Liver (tissue), 3 donors: Measurements from ENCODE around the gene PACSIN2.

Source experiments
- FOXA2 ChIP-seq: IDR thresholded peaks from 2 replicates; pipeline ENCODE4 v1.6.1; 2016; ENCODE audit warnings: antibody characterized with exemption
- GABPA ChIP-seq, 2 donors: IDR thresholded peaks in 1 of 2; conservative IDR thresholded peaks in 1 of 2; 2 replicates each; pipeline ENCODE4 v1.6.1; 2016; ENCODE audit warnings: antibody characterized with exemption in 2 of 2, mild to moderate bottlenecking in 1 of 2, moderate library complexity in 1 of 2
- JUND ChIP-seq, 2 donors: IDR thresholded peaks; 2 replicates each; pipeline ENCODE4 v1.6.1; 2016; ENCODE audit warnings: antibody characterized with exemption in 2 of 2
- RAD21 ChIP-seq, 2 donors: IDR thresholded peaks; 2 replicates each; pipeline ENCODE4 v1.6.1; 2016; ENCODE audit warnings: antibody characterized with exemption in 2 of 2, mild to moderate bottlenecking in 2 of 2
- RXRA ChIP-seq, 2 donors: IDR thresholded peaks; 2 replicates each; pipeline ENCODE4 v1.6.1; 2017 to 2018; ENCODE audit warnings: antibody characterized with exemption in 2 of 2, mild to moderate bottlenecking in 1 of 2
- SP1 ChIP-seq: IDR thresholded peaks from 2 replicates; pipeline ENCODE4 v1.6.1; 2018; ENCODE audit warnings: antibody characterized with exemption, mild to moderate bottlenecking
- TAF1 ChIP-seq: conservative IDR thresholded peaks from 2 replicates; pipeline ENCODE4 v1.6.1; 2016; ENCODE audit warnings: antibody characterized with exemption, mild to moderate bottlenecking
- YY1 ChIP-seq: IDR thresholded peaks from 2 replicates; pipeline ENCODE4 v1.6.1; 2016; ENCODE audit warnings: antibody characterized with exemption, mild to moderate bottlenecking
- TF ChIP-seq, protein P1 (sequence below): IDR thresholded peaks from 2 replicates; pipeline ENCODE4 v1.6.1; 2016; ENCODE audit warnings: antibody characterized with exemption, mild to moderate bottlenecking
- TF ChIP-seq, protein P2 (sequence below): fragments of 150-350 bp; IDR thresholded peaks from 2 replicates; pipeline ENCODE4 v1.5.1; 2017; ENCODE audit warnings: improper control_type of control experiment, low read depth, low read length; ENCODE audit not compliant: missing input control
- TF ChIP-seq, protein P3 (sequence below): IDR thresholded peaks from 2 replicates; pipeline ENCODE4 v1.6.1; 2016; ENCODE audit warnings: antibody characterized with exemption
- donor health status: healthy.
- donor health status: healthy.

DNA sequence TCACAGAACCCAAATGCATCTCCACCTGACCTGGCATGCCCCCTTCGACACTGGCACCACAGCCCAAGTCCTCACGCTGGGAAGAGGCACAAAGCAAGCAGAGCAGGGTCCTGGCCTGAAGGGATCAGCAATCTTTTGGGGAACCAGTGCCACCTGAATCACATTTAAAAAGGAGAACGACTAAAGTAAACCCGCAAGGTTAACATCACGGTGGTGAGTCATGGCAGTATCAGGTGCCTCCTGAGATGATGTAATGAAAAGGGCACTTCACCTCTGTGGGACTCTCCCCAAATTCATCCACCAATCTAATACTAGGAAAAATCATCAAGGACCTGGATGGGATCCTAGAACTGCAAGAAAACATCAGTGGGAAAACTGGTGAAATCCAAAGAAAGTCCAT is 44.9 kb downstream of the PACSIN2 start:
- TF ChIP-seq TAF1 (no peak), JUND (IDR thresholded peaks at IDR 0.05) (peak in 1 of 2 donors; percentile 19), RAD21 (IDR thresholded peaks at IDR 0.05) (no peak), GABPA (IDR thresholded peaks at IDR 0.05 in 1 of 2, conservative IDR thresholded peaks at IDR 0.05 in 1 of 2) (no peak), RXRA (IDR thresholded peaks at IDR 0.05) (no peak), SP1 (no peak), YY1 (no peak), FOXA2 (no peak)
- TF ChIP-seq, protein P1, sequence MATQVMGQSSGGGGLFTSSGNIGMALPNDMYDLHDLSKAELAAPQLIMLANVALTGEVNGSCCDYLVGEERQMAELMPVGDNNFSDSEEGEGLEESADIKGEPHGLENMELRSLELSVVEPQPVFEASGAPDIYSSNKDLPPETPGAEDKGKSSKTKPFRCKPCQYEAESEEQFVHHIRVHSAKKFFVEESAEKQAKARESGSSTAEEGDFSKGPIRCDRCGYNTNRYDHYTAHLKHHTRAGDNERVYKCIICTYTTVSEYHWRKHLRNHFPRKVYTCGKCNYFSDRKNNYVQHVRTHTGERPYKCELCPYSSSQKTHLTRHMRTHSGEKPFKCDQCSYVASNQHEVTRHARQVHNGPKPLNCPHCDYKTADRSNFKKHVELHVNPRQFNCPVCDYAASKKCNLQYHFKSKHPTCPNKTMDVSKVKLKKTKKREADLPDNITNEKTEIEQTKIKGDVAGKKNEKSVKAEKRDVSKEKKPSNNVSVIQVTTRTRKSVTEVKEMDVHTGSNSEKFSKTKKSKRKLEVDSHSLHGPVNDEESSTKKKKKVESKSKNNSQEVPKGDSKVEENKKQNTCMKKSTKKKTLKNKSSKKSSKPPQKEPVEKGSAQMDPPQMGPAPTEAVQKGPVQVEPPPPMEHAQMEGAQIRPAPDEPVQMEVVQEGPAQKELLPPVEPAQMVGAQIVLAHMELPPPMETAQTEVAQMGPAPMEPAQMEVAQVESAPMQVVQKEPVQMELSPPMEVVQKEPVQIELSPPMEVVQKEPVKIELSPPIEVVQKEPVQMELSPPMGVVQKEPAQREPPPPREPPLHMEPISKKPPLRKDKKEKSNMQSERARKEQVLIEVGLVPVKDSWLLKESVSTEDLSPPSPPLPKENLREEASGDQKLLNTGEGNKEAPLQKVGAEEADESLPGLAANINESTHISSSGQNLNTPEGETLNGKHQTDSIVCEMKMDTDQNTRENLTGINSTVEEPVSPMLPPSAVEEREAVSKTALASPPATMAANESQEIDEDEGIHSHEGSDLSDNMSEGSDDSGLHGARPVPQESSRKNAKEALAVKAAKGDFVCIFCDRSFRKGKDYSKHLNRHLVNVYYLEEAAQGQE: no peak
- TF ChIP-seq, protein P2, sequence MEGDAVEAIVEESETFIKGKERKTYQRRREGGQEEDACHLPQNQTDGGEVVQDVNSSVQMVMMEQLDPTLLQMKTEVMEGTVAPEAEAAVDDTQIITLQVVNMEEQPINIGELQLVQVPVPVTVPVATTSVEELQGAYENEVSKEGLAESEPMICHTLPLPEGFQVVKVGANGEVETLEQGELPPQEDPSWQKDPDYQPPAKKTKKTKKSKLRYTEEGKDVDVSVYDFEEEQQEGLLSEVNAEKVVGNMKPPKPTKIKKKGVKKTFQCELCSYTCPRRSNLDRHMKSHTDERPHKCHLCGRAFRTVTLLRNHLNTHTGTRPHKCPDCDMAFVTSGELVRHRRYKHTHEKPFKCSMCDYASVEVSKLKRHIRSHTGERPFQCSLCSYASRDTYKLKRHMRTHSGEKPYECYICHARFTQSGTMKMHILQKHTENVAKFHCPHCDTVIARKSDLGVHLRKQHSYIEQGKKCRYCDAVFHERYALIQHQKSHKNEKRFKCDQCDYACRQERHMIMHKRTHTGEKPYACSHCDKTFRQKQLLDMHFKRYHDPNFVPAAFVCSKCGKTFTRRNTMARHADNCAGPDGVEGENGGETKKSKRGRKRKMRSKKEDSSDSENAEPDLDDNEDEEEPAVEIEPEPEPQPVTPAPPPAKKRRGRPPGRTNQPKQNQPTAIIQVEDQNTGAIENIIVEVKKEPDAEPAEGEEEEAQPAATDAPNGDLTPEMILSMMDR: no peak
- TF ChIP-seq, protein P3, sequence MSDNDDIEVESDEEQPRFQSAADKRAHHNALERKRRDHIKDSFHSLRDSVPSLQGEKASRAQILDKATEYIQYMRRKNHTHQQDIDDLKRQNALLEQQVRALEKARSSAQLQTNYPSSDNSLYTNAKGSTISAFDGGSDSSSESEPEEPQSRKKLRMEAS: no peak
